ENCODE results near the gene CEACAM6.

- no peak for TF ChIP-seq EZH2 (IDR thresholded peaks at IDR 0.05; ENCODE audit: borderline replicate concordance, low read length)
- no peak for TF ChIP-seq CTCF (IDR thresholded peaks at IDR 0.05; ENCODE audit: low read length)
Observed at GRCh38 chr19:41711376-41712261, 43.7 kb upstream of the CEACAM6 start.
